Gastrocnemius medialis (tissue), 4 donors: ENCODE measurements around the gene B4GAT1. TPM values are rescaled to one million over a fixed set of nuclear protein-coding genes. Genes with fewer than 3 reads are reported as not detected.

Experiments
- ATAC-seq, 2 donors: fragments of 150-250 bp; one replicate each; pipeline ENCODE4 v1.9.1; 2016
- DNase-seq, 2 donors: peaks; one replicate each; pipeline ENCODE4 v3.0.0-alpha.2; 2019
- H3K27ac ChIP-seq, 4 donors: fragments of 200-600 bp; sonication (generic); 1 replicate in 1 of 4; 2 replicates in 3 of 4; pipeline ENCODE4 v1.5.1; 2016 to 2018; ENCODE audit warnings: mild to moderate bottlenecking in 2 of 4, moderate library complexity in 1 of 4
- H3K27me3 ChIP-seq, 3 donors: fragments of 200-600 bp; sonication (generic) in 2 of 3; 1 replicate in 1 of 3; 2 replicates in 2 of 3; pipeline versions ENCODE4 v1.5.1 to v1.6.0; 2016 to 2019; ENCODE audit warnings: mild to moderate bottlenecking in 1 of 3, moderate library complexity in 1 of 3
- H3K36me3 ChIP-seq, 2 donors: fragments of 200-600 bp; sonication (generic) in 1 of 2; one replicate each; pipeline ENCODE4 v1.5.1; 2017 to 2018
- H3K4me1 ChIP-seq, 2 donors: fragments of 200-600 bp; sonication (generic) in 1 of 2; one replicate each; pipeline ENCODE4 v1.5.1; 2016 to 2017; ENCODE audit warnings: mild to moderate bottlenecking in 2 of 2
- H3K4me3 ChIP-seq, 4 donors: fragments of 200-600 bp; sonication (generic) in 3 of 4; 1 replicate in 1 of 4; 2 replicates in 3 of 4; pipeline ENCODE4 v1.5.1; 2016 to 2019; ENCODE audit warnings: mild to moderate bottlenecking in 2 of 4
- H3K9me3 ChIP-seq, 3 donors: fragments of 200-600 bp; sonication (generic) in 2 of 3; 1 replicate in 1 of 3; 2 replicates in 2 of 3; pipeline ENCODE4 v1.5.1; 2016 to 2019
- POLR2A ChIP-seq, 2 donors: fragments of 450-650 bp; IDR thresholded peaks; one replicate each; pipeline ENCODE4 v1.6.1; 2017; ENCODE audit warnings: antibody characterized with exemption in 2 of 2, mild to moderate bottlenecking in 2 of 2, moderate library complexity in 2 of 2
- in situ Hi-C, 4 donors: fragments of 200-750 bp; cut with MboI; loops; one replicate each; pipeline versions ENCODE4 v1.15.0 to v1.8.0; 2017; ENCODE audit warnings: low sequenced_read_pairs in 4 of 4
- intact Hi-C: fragments of 100-400 bp; cut with DNase I; formaldehyde crosslinking; loops from one replicate; pipeline ENCODE4 v1.15.1; 2023; ENCODE audit warnings: low total_unique reads
- total RNA-seq, 4 donors: library from RNA; depleted of rRNA; stranded (reverse); fragments of >200 nt; gene quantifications; one replicate each; pipeline versions ENCODE4 v1.1.0 to v1.2.3, GENCODE V29; 2016
- TF ChIP-seq, protein P1 (sequence below), 5 experiments: fragments of 450-650 bp in 3 of 5; fragments of 200-600 bp in 2 of 5; sonication (generic) in 2 of 5; IDR thresholded peaks in 4 of 5; conservative IDR thresholded peaks in 1 of 5; 1 replicate in 4 of 5; 2 replicates in 1 of 5; pipeline ENCODE4 v1.5.1; 2016 to 2019; ENCODE audit warnings: antibody characterized with exemption in 5 of 5, mild to moderate bottlenecking in 3 of 5, moderate library complexity in 3 of 5

Gene B4GAT1
- total RNA-seq, 4 donors from 2014 or later, result 30.3 to 59.7 (median 40.4) TPM

DNA sequence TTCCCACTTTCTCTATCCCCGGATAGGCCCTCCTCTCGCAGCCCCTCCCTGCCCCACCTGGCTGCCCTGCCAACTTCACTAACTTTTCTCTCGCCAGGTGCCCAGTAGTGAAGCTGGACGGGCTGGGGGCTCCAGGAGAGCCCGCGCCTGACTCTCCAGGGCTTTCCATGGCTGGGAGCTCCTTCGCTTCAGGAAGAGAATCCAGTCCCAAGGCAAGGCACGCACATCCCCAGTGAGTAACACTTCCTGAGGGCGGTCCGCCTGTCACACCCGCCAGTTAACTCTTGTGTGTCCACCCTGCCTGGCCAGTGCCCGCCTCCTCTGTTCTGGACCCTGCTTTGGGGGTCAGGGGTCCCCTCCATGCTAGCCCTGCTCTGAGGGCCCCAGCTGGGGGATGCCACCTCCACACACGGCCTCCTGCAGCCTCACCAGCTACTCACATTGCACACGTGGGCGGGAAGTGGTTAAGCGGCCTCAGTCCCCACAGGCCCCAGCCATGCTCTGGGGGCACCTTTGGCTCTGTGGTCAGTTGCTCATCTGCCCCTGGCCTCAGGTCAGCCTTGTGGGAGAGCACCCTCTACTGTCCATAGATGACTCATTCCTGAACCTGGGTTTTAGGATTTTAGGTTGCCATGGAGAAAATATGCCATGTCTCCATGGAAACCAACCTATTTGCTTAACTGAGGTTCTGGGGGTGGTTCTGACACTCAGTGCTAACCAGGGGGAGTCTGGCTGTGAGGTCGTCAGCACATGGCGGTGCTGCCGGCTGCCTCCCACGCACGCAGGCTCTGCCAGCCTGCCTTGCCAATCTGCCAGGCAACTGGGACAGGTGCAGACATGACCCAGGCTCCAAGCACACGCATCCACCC, 11.0 kb downstream of the B4GAT1 start, which contains the start of gene RIN1:
Gene RIN1 (minus strand): TSS at position 201 of the 869 bp plus-strand sequence. CDS start 32 bp downstream, at position 169.
- intact Hi-C loops, result loop anchor here (5.0 kb wide), 1 partner anchor 69 kb away; the partner anchor contains the start of gene RAB1B
- peak within 1 kb of the TSS; percentile 57 to 65 (median 60) for H3K4me3 ChIP-seq
- TF ChIP-seq, protein P1, sequence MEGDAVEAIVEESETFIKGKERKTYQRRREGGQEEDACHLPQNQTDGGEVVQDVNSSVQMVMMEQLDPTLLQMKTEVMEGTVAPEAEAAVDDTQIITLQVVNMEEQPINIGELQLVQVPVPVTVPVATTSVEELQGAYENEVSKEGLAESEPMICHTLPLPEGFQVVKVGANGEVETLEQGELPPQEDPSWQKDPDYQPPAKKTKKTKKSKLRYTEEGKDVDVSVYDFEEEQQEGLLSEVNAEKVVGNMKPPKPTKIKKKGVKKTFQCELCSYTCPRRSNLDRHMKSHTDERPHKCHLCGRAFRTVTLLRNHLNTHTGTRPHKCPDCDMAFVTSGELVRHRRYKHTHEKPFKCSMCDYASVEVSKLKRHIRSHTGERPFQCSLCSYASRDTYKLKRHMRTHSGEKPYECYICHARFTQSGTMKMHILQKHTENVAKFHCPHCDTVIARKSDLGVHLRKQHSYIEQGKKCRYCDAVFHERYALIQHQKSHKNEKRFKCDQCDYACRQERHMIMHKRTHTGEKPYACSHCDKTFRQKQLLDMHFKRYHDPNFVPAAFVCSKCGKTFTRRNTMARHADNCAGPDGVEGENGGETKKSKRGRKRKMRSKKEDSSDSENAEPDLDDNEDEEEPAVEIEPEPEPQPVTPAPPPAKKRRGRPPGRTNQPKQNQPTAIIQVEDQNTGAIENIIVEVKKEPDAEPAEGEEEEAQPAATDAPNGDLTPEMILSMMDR (IDR thresholded peaks at IDR 0.05 in 4 of 5, conservative IDR thresholded peaks at IDR 0.05 in 1 of 5), result peak; percentile 27 to 55 (median 48)
- peak; percentile 13 to 40 for TF ChIP-seq POLR2A (IDR thresholded peaks at IDR 0.05)
- H3K9me3 ChIP-seq, result no peaks in the 10 kb centered on the region
- H3K4me1 ChIP-seq, result peaks cover 25 to 26% of the 10 kb centered on the region in 2 donors
- DNase-seq (peak; percentile 42 to 70), ATAC-seq (peak; percentile 78 to 84)
- peaks cover 0 to 32% of the 10 kb centered on the region in 2 donors for H3K36me3 ChIP-seq
- H3K27ac ChIP-seq, result peak within 1 kb of the TSS; percentile 74 to 79 (median 76)
- H3K27me3 ChIP-seq, result no peaks in the 10 kb centered on the region
- in situ Hi-C loops, result no loop called here

DNA sequence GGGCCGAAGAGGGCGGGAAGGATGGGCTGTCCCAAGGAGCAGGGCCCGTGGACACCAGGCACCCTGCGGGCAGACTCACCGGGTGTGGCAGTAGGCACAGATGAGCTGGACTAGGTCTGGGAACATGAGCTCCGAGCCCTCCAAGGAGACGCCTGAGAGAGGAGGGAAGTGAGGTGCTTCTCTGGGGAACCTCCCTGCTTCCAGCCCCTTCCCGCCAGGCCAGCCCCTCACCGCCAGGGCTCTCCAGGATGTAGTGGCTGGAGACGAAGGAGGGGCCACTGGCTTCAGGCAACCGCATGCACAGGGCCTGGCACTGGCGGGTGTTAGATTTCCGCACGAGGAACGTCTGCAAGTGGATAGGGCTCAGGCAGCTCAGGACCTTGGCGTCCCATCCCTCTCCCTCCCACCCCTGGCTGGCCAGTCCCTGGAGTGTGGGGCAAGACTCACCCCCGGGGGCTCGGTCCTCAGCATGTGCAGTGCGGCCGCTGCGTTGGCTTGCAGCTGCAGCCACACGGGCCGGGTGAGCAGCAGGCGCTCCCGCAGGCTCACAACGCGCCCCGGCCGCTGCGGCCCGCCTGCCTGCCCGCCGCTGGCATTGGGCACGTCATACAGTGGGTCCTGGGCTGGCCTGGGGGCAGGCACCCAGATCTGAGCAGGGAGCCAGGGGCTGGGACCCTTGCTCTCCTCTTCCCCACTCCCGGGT, 11.7 kb downstream of the B4GAT1 start:
- in situ Hi-C loops, result no loop called here

DNA sequence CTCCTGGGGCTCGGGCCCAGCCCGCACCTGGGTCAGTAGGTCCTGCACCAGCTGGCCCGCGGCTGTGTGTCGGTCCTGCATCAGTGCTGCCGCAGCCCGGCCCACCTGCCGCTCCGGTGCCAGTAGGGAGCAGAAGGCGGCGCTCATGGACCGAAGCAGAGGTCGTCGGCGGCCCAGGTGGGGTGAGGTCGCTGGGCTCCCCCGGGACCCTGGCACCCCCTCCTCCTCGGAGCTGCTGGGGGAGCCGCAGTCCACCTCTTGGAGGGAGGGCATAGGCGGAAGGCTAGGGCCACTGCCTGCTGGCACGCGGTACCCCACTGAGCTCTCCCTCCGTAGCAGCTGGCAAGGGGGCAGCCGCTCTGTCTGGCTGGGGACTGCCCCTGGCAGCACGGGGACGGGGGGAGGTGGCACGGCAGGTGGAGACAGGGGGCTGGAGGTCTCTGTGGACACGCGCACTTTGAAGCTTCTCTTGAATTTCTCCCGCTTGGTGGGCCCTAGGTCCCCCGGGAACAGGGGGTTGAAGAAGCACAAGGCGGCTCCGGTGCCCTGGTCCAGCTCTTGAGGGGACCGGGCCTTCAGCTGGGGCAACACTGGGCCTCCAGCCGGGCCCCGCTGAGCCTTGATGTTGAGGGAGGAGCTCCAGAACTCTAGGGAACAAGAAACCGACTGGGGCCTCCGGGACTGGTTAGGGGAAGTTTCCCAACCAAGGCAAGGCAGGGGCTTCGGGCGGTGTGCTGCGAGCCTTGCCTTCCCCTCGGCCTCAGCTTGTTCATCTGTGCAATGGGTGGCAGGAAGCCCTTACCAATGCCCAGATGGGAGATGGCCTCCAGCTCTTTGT, 12.6 kb downstream of the B4GAT1 start:
- intact Hi-C loops, result loop anchor here (5.0 kb wide), 1 partner anchor 68 kb away; the partner anchor contains the start of gene RAB1B
- H3K27ac ChIP-seq, result peak overlapping the region in 2 of 4 donors; percentile 75 to 79

More for the DNA sequence above, 11.7 kb downstream of the B4GAT1 start:
- TF ChIP-seq POLR2A (IDR thresholded peaks at IDR 0.05), result no peak
- TF ChIP-seq, protein P1 (IDR thresholded peaks at IDR 0.05 in 4 of 5, conservative IDR thresholded peaks at IDR 0.05 in 1 of 5), result no peak
- H3K4me1 ChIP-seq, result peaks cover 25 to 26% of the 10 kb centered on the region in 2 donors
- DNase-seq (peak in 1 of 2 donors; percentile 63), ATAC-seq (peak; percentile 21 to 52)
- no peaks in the 10 kb centered on the region for H3K27me3 ChIP-seq
- H3K36me3 ChIP-seq, result peaks cover 0 to 25% of the 10 kb centered on the region in 2 donors
- H3K4me3 ChIP-seq, result peak overlapping the region; percentile 57 to 65 (median 60)
- intact Hi-C loops, result loop anchor here (5.0 kb wide), 1 partner anchor 68 kb away; the partner anchor contains the start of gene RAB1B
- H3K27ac ChIP-seq, result peak overlapping the region; percentile 74 to 79 (median 76)
- no peaks in the 10 kb centered on the region for H3K9me3 ChIP-seq

More for the DNA sequence above, 12.6 kb downstream of the B4GAT1 start:
- no peaks in the 10 kb centered on the region for H3K27me3 ChIP-seq
- H3K4me1 ChIP-seq, result peaks cover 25 to 26% of the 10 kb centered on the region in 2 donors
- in situ Hi-C loops, result no loop called here
- H3K36me3 ChIP-seq, result peaks cover 0 to 16% of the 10 kb centered on the region in 2 donors
- DNase-seq (no peak), ATAC-seq (no peak)
- TF ChIP-seq, protein P1 (IDR thresholded peaks at IDR 0.05 in 4 of 5, conservative IDR thresholded peaks at IDR 0.05 in 1 of 5), result no peak
- no peak for TF ChIP-seq POLR2A (IDR thresholded peaks at IDR 0.05)
- no peaks in the 10 kb centered on the region for H3K9me3 ChIP-seq
- H3K4me3 ChIP-seq, result peak overlapping the region in 2 of 4 donors; percentile 57 to 65
